ENCODE results near the gene SLK.

DNA sequence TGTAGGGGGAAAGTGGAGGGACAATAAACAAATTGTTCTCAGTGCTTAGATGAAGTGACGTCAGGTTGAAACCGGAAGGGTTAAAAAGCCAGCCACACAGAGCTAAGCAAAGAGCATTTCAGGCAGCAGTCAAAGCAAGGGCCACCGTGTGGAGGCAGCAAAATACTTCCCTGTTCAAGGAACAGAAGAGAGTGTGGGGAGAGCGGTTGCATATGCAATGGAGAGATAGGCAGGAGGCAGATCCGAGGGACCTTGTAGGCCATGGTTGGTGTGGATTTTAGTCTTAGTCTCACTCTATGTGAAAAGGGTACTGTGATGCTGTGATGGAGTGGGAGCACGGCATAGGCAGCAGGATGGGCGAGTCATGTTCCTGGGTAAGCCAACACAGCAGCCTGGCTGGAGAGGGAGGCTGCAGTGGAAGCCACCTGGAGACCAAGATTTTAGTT lies 45.2 kb upstream of the SLK start:
- TF ChIP-seq CTCF (IDR thresholded peaks at IDR 0.05; ENCODE audit: insufficient read depth, low read depth, low read length) (no peak), EZH2 (IDR thresholded peaks at IDR 0.05; ENCODE audit: insufficient read depth, low read length) (no peak)
